ENCODE measurements around the gene SPO11. TPM values are rescaled to one million over a fixed set of nuclear protein-coding genes. Genes with fewer than 3 reads are reported as not detected.

SPO11 gene
- polyA plus RNA-seq, 1 experiment, result not detected

DNA sequence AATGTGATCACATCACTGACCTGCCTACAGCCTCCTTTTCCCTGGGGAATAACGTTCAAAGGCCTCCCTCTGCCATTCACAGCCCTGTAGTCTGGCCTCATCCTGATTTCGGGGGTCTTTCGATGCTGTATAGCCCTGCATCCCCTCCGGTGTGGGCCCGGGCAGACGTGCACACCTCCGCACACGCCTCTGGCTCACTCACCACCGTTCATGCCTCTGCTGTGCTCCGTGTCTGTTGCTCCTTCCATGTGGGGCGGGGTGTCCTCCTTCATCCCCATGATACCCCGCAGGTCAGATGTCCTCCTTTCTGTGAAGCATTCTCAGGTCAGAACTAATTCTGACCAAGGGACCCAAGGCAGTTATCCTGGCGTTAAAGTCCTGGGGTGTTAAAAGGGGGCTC lies 47.7 kb downstream of the SPO11 start:
- ChIA-PET CTCF (no interaction called here), POLR2A (no interaction called here)
- no peak for DNase-seq (ENCODE audit: low read depth)
- TF ChIP-seq, protein P1, sequence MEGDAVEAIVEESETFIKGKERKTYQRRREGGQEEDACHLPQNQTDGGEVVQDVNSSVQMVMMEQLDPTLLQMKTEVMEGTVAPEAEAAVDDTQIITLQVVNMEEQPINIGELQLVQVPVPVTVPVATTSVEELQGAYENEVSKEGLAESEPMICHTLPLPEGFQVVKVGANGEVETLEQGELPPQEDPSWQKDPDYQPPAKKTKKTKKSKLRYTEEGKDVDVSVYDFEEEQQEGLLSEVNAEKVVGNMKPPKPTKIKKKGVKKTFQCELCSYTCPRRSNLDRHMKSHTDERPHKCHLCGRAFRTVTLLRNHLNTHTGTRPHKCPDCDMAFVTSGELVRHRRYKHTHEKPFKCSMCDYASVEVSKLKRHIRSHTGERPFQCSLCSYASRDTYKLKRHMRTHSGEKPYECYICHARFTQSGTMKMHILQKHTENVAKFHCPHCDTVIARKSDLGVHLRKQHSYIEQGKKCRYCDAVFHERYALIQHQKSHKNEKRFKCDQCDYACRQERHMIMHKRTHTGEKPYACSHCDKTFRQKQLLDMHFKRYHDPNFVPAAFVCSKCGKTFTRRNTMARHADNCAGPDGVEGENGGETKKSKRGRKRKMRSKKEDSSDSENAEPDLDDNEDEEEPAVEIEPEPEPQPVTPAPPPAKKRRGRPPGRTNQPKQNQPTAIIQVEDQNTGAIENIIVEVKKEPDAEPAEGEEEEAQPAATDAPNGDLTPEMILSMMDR (IDR thresholded peaks at IDR 0.05; ENCODE audit: insufficient read depth, low read depth, low read length), result no peak
- H3K27me3 ChIP-seq (ENCODE audit: control insufficient read depth, insufficient read depth, low read length), result no peaks in the 10 kb centered on the region
- no peak overlapping the region for H3K4me3 ChIP-seq (ENCODE audit: low read depth, low read length)
- peaks cover 21% of the 10 kb centered on the region for H3K36me3 ChIP-seq (ENCODE audit: control insufficient read depth, insufficient read depth, low read length)

DNA sequence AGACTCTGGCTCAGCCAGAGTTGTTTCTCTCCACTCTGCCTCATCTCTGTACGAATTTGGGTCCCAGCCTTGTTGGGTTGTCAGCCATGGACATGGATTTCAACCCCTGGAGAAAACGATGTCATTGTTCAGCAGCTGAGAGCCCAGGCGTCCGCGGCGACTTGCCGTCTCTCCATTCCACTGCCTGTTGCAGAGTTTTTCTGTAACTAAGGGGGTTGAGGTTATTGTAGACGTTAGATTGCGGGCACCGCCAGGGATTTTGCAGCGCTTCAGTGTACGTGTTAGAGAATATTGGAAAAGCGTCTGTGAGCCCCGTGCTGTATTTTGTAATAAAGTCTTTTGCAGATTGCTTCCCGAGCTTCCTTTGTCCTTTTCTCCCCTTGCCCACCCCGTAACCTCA lies 48.5 kb downstream of the SPO11 start:
- DNase-seq (ENCODE audit: low read depth), result no peak
- TF ChIP-seq, protein P1 (IDR thresholded peaks at IDR 0.05; ENCODE audit: insufficient read depth, low read depth, low read length), result no peak
- Histone ChIP-seq H3K36me3 (ENCODE audit: control insufficient read depth, insufficient read depth, low read length) (peaks cover 19% of the 10 kb centered on the region), H3K27me3 (ENCODE audit: control insufficient read depth, insufficient read depth, low read length) (no peaks in the 10 kb centered on the region), H3K4me3 (ENCODE audit: low read depth, low read length) (no peak overlapping the region)
- CTCF ChIA-PET, result no interaction called here
- POLR2A ChIA-PET, result no interaction called here

DNA sequence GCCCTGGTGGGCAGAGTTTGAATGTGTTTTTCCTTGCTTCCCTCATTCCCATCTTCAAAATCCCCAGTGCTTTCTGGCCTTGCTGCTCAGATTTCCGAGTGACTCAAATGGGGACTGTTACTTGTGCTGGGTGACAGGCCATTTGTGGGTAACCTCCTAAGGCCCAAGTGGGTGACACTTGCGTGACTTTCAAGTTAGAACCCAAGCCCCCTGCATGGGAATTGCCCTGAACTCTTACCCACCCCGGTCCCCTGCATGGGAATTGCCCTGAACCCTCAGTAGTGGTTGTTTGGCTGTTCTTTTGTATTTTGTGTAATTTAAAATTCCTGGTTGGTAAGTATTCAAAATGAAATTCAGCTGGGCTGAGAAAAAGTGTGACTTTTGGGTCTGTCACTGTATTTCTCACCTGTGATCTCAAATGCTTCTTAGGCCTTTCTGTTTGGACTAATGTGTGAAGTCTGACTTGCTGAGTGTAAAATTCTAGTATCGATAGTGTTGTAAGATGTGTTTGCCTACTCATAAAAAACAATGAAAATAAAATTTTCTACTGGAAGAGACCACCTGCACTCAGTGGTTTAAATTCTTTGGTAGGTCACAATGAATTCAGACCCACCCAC lies 49.2 kb downstream of the SPO11 start:
- POLR2A ChIA-PET, result no interaction called here
- no peaks in the 10 kb centered on the region for H3K27me3 ChIP-seq (ENCODE audit: control insufficient read depth, insufficient read depth, low read length)
- H3K4me3 ChIP-seq (ENCODE audit: low read depth, low read length), result no peak overlapping the region
- H3K36me3 ChIP-seq (ENCODE audit: control insufficient read depth, insufficient read depth, low read length), result peaks cover 19% of the 10 kb centered on the region
- no peak for DNase-seq (ENCODE audit: low read depth)
- TF ChIP-seq, protein P1 (IDR thresholded peaks at IDR 0.05; ENCODE audit: insufficient read depth, low read depth, low read length), result no peak
- CTCF ChIA-PET, result interaction anchor here (0.7 to 4.3 kb wide), 4 partner anchors 115 to 217 kb away, joined by 3 to 29 read pairs (median 8); no protein-coding TSS in a partner anchor

DNA sequence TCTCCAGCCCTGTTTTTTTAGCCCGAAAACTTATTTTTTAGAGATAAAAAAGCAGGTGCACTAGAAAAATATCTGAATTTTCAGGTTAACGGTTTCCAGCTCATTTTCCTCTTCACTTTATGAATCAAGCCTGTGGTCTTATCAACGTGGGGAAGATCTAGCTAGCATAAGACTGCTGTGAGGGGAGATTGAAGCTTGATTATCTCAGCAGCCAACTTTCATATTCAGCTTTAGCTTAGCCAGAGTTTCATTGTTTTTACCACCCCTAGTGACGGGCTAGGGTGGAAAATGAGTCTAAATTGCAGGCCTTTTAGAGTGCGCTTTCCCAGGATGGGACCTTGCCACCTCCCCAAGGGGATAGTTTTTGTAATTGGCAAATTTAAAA lies 49.7 kb downstream of the SPO11 start:
- ChIA-PET CTCF (interaction anchor here (0.7 to 4.3 kb wide), 4 partner anchors 115 to 217 kb away, joined by 3 to 29 read pairs (median 8); no protein-coding TSS in a partner anchor), POLR2A (no interaction called here)
- H3K27me3 ChIP-seq (ENCODE audit: control insufficient read depth, insufficient read depth, low read length), result no peaks in the 10 kb centered on the region
- H3K36me3 ChIP-seq (ENCODE audit: control insufficient read depth, insufficient read depth, low read length), result peaks cover 17% of the 10 kb centered on the region
- no peak overlapping the region for H3K4me3 ChIP-seq (ENCODE audit: low read depth, low read length)
- no peak for DNase-seq (ENCODE audit: low read depth)
- TF ChIP-seq, protein P1 (IDR thresholded peaks at IDR 0.05; ENCODE audit: insufficient read depth, low read depth, low read length), result no peak

DNA sequence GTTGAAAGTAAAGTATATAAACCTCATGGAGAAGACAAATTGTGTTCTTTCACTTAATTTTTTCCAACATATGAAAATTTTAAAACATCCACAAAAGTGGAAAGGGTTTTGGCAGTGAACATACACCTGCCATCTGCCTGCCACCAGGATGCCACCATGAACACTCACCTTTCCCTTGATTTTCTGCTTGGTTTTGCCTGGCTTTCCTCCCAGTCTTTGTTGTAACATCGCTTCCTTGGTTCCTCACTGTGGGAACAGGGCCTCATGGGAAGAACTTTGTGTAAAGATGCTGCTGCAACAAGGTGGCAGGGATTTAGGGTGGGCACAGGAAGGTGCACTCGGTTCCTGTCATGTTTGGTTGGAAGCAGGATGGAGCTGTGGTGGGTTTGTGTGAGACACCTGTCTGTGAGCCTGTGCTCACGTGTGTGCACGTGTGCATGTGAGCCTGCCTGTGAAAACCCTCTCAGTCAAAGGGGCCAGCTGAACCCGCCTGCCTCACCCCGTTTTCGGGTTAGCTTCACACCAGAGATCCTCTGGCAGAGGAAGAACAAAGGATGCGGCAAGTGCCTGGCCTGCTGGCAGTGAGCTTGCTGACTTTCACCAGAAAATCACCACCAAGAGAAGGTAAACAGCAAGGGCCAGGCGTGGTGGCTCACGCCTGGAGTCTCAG lies 50.6 kb downstream of the SPO11 start:
- H3K36me3 ChIP-seq (ENCODE audit: control insufficient read depth, insufficient read depth, low read length), result peaks cover 10% of the 10 kb centered on the region
- no peaks in the 10 kb centered on the region for H3K27me3 ChIP-seq (ENCODE audit: control insufficient read depth, insufficient read depth, low read length)
- ChIA-PET CTCF (interaction anchor here (1.1 to 4.3 kb wide), 6 partner anchors 19 to 118 kb away, joined by 3 to 29 read pairs (median 12); no protein-coding TSS in a partner anchor), POLR2A (no interaction called here)
- TF ChIP-seq, protein P1 (IDR thresholded peaks at IDR 0.05; ENCODE audit: insufficient read depth, low read depth, low read length), result no peak
- no peak overlapping the region for H3K4me3 ChIP-seq (ENCODE audit: low read depth, low read length)
- no peak for DNase-seq (ENCODE audit: low read depth)
